Measurements from ENCODE around the gene SLC6A12.

Gene SLC6A12

GRCh38 chr12:234891-235415, 21.0 kb upstream of the SLC6A12 start:
- no peak for DNase-seq (ENCODE audit: low read depth)

GRCh38 chr12:234019-234418, 20.1 kb upstream of the SLC6A12 start:
- no peak for DNase-seq (ENCODE audit: low read depth)

GRCh38 chr12:233615-233968, 19.6 kb upstream of the SLC6A12 start:
- no peak for DNase-seq (ENCODE audit: low read depth)

GRCh38 chr12:232731-233614, 19.0 kb upstream of the SLC6A12 start:
- no peak for DNase-seq (ENCODE audit: low read depth)

- DNase-seq (ENCODE audit: low read depth): no peak
Observed at GRCh38 chr12:230925-231671, 17.1 kb upstream of the SLC6A12 start.

GRCh38 chr12:229441-230191, 15.7 kb upstream of the SLC6A12 start:
- DNase-seq (ENCODE audit: low read depth): no peak

GRCh38 chr12:228846-229200, 14.9 kb upstream of the SLC6A12 start:
- DNase-seq (ENCODE audit: low read depth): no peak

GRCh38 chr12:227923-228845, 14.2 kb upstream of the SLC6A12 start:
- DNase-seq (ENCODE audit: low read depth): no peak

- DNase-seq (ENCODE audit: low read depth): no peak
Observed at GRCh38 chr12:227286-227915, 13.4 kb upstream of the SLC6A12 start.

GRCh38 chr12:226401-226800, 12.4 kb upstream of the SLC6A12 start:
- no peak for DNase-seq (ENCODE audit: low read depth)

- no peak for DNase-seq (ENCODE audit: low read depth)
Observed at GRCh38 chr12:225012-225411, 11.1 kb upstream of the SLC6A12 start.

GRCh38 chr12:224330-224729, 10.4 kb upstream of the SLC6A12 start:
- DNase-seq (ENCODE audit: low read depth): no peak

GRCh38 chr12:223841-224240, 9.9 kb upstream of the SLC6A12 start:
- no peak for DNase-seq (ENCODE audit: low read depth)

GRCh38 chr12:221736-222135, 7.8 kb upstream of the SLC6A12 start:
- no peak for DNase-seq (ENCODE audit: low read depth)

- no peak for DNase-seq (ENCODE audit: low read depth)
Observed at GRCh38 chr12:220946-221550, 7.1 kb upstream of the SLC6A12 start.

- DNase-seq (ENCODE audit: low read depth): no peak
Observed at GRCh38 chr12:220491-220890, 6.5 kb upstream of the SLC6A12 start.

- DNase-seq (ENCODE audit: low read depth): peak; percentile 47
Observed at GRCh38 chr12:219891-220352, 6.0 kb upstream of the SLC6A12 start.

GRCh38 chr12:218728-219590, 5.0 kb upstream of the SLC6A12 start:
- DNase-seq (ENCODE audit: low read depth): no peak

GRCh38 chr12:218221-218620, 4.3 kb upstream of the SLC6A12 start:
- no peak for DNase-seq (ENCODE audit: low read depth)

All from EH (cell line).